ENCODE data around the gene ADAMTSL1.
"Not testable (repeated sequence)": the region's sequence is repeated elsewhere in the genome, so short reads cannot be mapped to it uniquely, and the experiment has no call there.

ADAMTSL1 gene

GRCh38 chr9:18874069-18874468 is 400.1 kb downstream of the ADAMTSL1 start:
- Mint-ChIP-seq H3K27ac (no peak overlapping the region), H3K27me3 (peaks cover 8% of the 10 kb centered on the region), H3K9me3 (peaks cover 25% of the 10 kb centered on the region), H3K4me3 (no peak overlapping the region), H3K4me1 (no peaks in the 10 kb centered on the region), H3K36me3 (ENCODE audit: low read depth) (no peaks in the 10 kb centered on the region)
- DNase-seq (no peak), ATAC-seq (no peak)

GRCh38 chr9:18874990-18875389 is 401.0 kb downstream of the ADAMTSL1 start:
- H3K9me3 Mint-ChIP-seq = peaks cover 16% of the 10 kb centered on the region
- ATAC-seq; DNase-seq; H3K27me3 Mint-ChIP-seq; H3K4me3 Mint-ChIP-seq; H3K27ac Mint-ChIP-seq; H3K36me3 Mint-ChIP-seq (ENCODE audit: low read depth); H3K4me1 Mint-ChIP-seq: not testable (repeated sequence)

- DNase-seq (no peak), ATAC-seq (no peak)
- Mint-ChIP-seq H3K4me1 (no peaks in the 10 kb centered on the region), H3K36me3 (ENCODE audit: low read depth) (no peaks in the 10 kb centered on the region), H3K27me3 (peaks cover 11% of the 10 kb centered on the region), H3K4me3 (no peak overlapping the region), H3K27ac (no peak overlapping the region), H3K9me3 (no peaks in the 10 kb centered on the region)
Observed at GRCh38 chr9:18877984-18878383, 404.0 kb downstream of the ADAMTSL1 start.

DNA sequence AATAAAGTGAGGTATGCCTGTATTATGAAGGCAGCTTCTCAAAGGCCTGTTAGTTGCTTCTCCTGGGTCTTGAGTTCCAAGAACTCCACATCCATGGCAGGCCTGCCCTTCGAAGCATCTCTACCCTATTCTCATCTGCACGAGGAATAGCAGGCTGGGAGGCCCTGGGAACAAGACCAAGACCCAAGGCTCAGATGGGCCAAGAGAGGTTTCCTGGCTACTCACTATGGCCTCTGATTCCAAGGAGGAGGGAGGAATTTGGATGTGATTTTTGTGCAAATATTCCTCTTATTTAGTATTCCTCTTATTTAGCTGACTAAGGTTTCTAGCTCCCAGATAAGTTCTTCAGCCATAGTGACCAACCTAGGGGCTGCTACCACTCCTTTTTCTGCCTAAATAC is 407.8 kb downstream of the ADAMTSL1 start:
- DNase-seq = no peak
- no peak for ATAC-seq
- no peak overlapping the region for H3K4me3 Mint-ChIP-seq
- H3K4me1 Mint-ChIP-seq = no peaks in the 10 kb centered on the region
- H3K36me3 Mint-ChIP-seq (ENCODE audit: low read depth) = no peaks in the 10 kb centered on the region
- H3K27ac Mint-ChIP-seq = no peak overlapping the region
- H3K9me3 Mint-ChIP-seq = no peaks in the 10 kb centered on the region
- H3K27me3 Mint-ChIP-seq = peaks cover 5% of the 10 kb centered on the region

- Mint-ChIP-seq H3K27ac (no peak overlapping the region), H3K9me3 (no peaks in the 10 kb centered on the region), H3K4me1 (no peaks in the 10 kb centered on the region), H3K36me3 (ENCODE audit: low read depth) (no peaks in the 10 kb centered on the region), H3K27me3 (no peaks in the 10 kb centered on the region), H3K4me3 (no peak overlapping the region)
- no peak for ATAC-seq
- DNase-seq = no peak
Observed at GRCh38 chr9:18887546-18887945, 413.6 kb downstream of the ADAMTSL1 start.

GRCh38 chr9:18888290-18888689 is 414.3 kb downstream of the ADAMTSL1 start:
- DNase-seq = no peak
- H3K4me1 Mint-ChIP-seq = no peaks in the 10 kb centered on the region
- H3K9me3 Mint-ChIP-seq = no peaks in the 10 kb centered on the region
- no peaks in the 10 kb centered on the region for H3K36me3 Mint-ChIP-seq (ENCODE audit: low read depth)
- no peak overlapping the region for H3K4me3 Mint-ChIP-seq
- H3K27ac Mint-ChIP-seq = no peak overlapping the region
- H3K27me3 Mint-ChIP-seq = no peaks in the 10 kb centered on the region
- ATAC-seq = no peak

DNA sequence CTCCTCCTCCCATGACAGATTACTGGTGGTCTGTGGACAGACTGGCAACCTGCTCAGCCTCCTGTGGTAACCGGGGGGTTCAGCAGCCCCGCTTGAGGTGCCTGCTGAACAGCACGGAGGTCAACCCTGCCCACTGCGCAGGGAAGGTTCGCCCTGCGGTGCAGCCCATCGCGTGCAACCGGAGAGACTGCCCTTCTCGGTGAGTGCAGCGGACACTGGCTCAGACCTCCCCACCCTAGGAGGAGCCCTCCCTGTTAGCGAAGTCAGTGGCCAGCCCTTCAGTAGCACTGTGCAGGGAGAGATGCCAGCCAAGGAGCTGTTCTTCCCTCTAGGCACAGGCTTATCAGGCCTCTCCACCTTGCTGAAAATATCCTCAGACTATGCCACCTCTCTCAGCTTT is 415.6 kb downstream of the ADAMTSL1 start:
- DNase-seq = no peak
- ATAC-seq = no peak
- Mint-ChIP-seq H3K9me3 (peaks cover 4% of the 10 kb centered on the region), H3K36me3 (ENCODE audit: low read depth) (no peaks in the 10 kb centered on the region), H3K27me3 (no peaks in the 10 kb centered on the region), H3K27ac (no peak overlapping the region), H3K4me3 (no peak overlapping the region), H3K4me1 (no peaks in the 10 kb centered on the region)

DNA sequence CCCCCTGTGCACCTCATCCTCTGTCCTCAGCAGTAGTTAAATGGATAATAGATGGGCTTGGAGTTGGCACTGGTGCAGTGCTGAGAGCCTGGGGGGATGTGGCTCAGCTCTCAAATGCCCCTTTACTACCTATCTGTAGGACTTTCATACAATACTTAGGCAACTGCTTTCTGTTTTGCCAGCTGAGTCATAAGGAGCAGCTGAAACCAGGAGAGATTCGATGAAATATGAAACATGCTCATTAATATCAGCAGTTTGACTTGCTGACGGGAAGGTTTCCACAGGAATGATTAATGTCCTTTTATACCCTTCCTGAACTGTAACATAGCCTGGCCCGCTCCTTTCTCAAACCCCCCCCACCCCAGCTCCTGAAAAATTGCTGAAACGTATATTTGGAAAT is 416.4 kb downstream of the ADAMTSL1 start:
- no peaks in the 10 kb centered on the region for H3K27me3 Mint-ChIP-seq
- H3K36me3 Mint-ChIP-seq (ENCODE audit: low read depth) = no peaks in the 10 kb centered on the region
- H3K4me3 Mint-ChIP-seq = no peak overlapping the region
- DNase-seq (no peak), ATAC-seq (no peak)
- peaks cover 8% of the 10 kb centered on the region for H3K9me3 Mint-ChIP-seq
- H3K27ac Mint-ChIP-seq = no peak overlapping the region
- H3K4me1 Mint-ChIP-seq = no peaks in the 10 kb centered on the region

- H3K4me1 Mint-ChIP-seq = no peaks in the 10 kb centered on the region
- DNase-seq (no peak), ATAC-seq (no peak)
- no peaks in the 10 kb centered on the region for H3K36me3 Mint-ChIP-seq (ENCODE audit: low read depth)
- no peak overlapping the region for H3K27ac Mint-ChIP-seq
- H3K4me3 Mint-ChIP-seq = no peak overlapping the region
- H3K9me3 Mint-ChIP-seq = peaks cover 16% of the 10 kb centered on the region
- H3K27me3 Mint-ChIP-seq = no peaks in the 10 kb centered on the region
Observed at GRCh38 chr9:18891946-18892670, 418.2 kb downstream of the ADAMTSL1 start.

DNA sequence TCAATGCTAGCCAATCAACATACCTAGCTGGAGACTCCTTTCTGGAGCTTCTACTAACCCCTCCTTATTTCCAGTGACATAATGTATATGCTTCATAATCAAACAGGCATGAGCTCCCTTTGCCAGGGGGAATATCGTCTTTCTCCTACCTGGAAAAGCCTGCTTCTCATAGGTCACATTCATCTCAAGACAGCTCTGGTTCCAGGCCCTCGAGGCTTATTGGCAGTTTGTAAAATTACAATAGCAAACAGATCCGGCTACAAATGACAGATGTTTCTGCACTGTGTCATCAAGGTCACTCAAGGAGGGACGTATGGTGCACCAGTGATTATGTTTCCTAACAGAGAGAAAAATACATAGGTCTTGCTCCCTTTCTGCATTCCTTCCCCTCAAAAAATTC is 419.1 kb downstream of the ADAMTSL1 start:
- DNase-seq = no peak
- Mint-ChIP-seq H3K36me3 (ENCODE audit: low read depth) (no peaks in the 10 kb centered on the region), H3K4me1 (no peaks in the 10 kb centered on the region), H3K27me3 (no peaks in the 10 kb centered on the region), H3K27ac (no peak overlapping the region), H3K9me3 (peaks cover 16% of the 10 kb centered on the region), H3K4me3 (no peak overlapping the region)
- ATAC-seq = no peak

GRCh38 chr9:18893491-18893890 is 419.5 kb downstream of the ADAMTSL1 start:
- Mint-ChIP-seq H3K27me3 (no peaks in the 10 kb centered on the region), H3K9me3 (peaks cover 16% of the 10 kb centered on the region), H3K36me3 (ENCODE audit: low read depth) (no peaks in the 10 kb centered on the region), H3K4me3 (no peak overlapping the region), H3K4me1 (no peaks in the 10 kb centered on the region), H3K27ac (no peak overlapping the region)
- ATAC-seq (no peak), DNase-seq (no peak)

DNA sequence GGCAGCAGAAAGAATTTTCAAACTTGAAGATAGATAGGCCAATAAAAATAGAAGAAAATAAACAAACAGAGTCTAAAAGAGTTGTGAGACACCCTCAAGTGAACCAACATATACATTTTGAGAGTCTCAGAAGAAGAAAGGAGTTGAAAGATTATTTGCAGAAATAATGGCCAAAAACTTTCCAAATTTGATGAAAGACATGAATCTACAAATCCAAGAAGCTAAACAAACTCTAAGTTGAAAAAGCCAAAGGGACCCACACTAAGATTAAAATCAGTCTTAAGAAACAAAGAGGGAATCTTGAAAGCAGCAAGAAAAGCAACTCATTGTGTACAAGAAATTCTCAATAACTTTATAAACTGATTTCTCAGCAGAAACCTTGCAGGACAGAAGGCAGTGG is 422.1 kb downstream of the ADAMTSL1 start:
- Mint-ChIP-seq H3K4me1 (no peaks in the 10 kb centered on the region), H3K4me3 (no peak overlapping the region), H3K27me3 (no peaks in the 10 kb centered on the region), H3K27ac (no peak overlapping the region), H3K36me3 (ENCODE audit: low read depth) (no peaks in the 10 kb centered on the region), H3K9me3 (peaks cover 22% of the 10 kb centered on the region)
- ATAC-seq (no peak), DNase-seq (no peak)

DNA sequence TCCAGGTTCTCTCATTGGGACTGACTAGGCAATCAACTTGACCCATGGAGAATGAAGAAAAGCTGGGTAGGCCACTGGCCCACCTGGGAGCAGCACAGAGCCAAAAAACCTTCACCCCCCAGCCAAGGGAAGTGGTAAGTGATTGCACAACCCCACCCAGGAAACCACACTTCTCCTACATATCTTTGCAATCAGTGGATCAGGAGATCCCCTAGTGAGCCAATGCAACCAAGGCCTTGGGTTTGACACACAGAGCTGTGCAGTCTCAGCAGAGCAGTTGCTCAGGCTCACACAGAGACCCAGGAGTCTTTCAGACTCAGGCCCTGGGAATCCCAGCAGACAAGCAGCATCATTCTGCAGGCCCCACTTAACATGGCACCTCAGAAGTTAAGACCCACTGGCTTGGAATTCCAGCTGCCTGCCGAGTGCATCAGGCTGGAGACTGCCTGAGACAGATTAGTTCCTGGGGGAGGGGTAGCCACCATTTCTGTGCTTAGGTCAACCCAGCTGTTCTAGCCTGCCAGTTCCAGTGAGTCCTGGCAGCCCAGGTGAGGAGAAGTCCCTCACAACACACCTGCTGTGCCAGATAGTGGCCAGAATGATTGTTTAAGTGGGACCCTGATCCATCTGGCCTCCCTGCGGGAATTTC is 422.7 kb downstream of the ADAMTSL1 start:
- H3K27ac Mint-ChIP-seq = no peak overlapping the region
- ATAC-seq (peak; percentile 54), DNase-seq (no peak)
- H3K9me3 Mint-ChIP-seq = peaks cover 22% of the 10 kb centered on the region
- H3K36me3 Mint-ChIP-seq (ENCODE audit: low read depth) = no peaks in the 10 kb centered on the region
- no peaks in the 10 kb centered on the region for H3K27me3 Mint-ChIP-seq
- no peak overlapping the region for H3K4me3 Mint-ChIP-seq
- H3K4me1 Mint-ChIP-seq = no peaks in the 10 kb centered on the region

DNA sequence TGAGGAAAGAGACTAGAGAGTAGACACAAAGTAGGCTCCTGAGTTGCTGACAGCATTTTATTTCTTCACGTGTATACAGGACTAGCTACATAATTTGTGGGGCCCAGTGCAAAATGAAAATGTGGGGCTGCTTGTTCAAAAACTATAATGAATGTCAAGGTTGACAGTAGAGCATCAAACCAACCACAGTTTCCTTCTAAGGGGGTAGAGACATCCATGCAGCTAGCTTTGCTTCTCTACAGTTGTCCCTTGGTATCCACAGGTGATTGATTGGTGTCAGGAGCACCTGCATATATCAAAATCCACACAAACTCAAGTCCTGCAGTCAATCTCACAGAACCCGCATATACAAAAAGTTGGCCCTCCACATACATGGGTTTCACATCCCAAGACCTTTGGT is 429.5 kb downstream of the ADAMTSL1 start:
- Mint-ChIP-seq H3K27ac (no peak overlapping the region), H3K4me3 (no peak overlapping the region), H3K4me1 (no peaks in the 10 kb centered on the region), H3K36me3 (ENCODE audit: low read depth) (no peaks in the 10 kb centered on the region), H3K9me3 (peaks cover 15% of the 10 kb centered on the region), H3K27me3 (no peaks in the 10 kb centered on the region)
- DNase-seq (no peak), ATAC-seq (no peak)

GRCh38 chr9:18905028-18905882 is 431.3 kb downstream of the ADAMTSL1 start:
- Mint-ChIP-seq H3K27ac (no peak overlapping the region), H3K4me3 (no peak overlapping the region), H3K9me3 (peaks cover 9% of the 10 kb centered on the region), H3K36me3 (ENCODE audit: low read depth) (no peaks in the 10 kb centered on the region), H3K27me3 (no peaks in the 10 kb centered on the region), H3K4me1 (no peaks in the 10 kb centered on the region)
- ATAC-seq (no peak), DNase-seq (no peak)

All from activated naive CD8-positive, alpha-beta T cell treated with anti-CD3 and anti-CD28 coated beads, Interleukin-2, amount 50 U/mL, for 24 hours (primary cell).